GM18505 (cell line): ENCODE data around the gene PHF23.

Experiments
- ATAC-seq: cut with Tn5 transposase; IDR thresholded peaks from one replicate; pipeline ENCODE4 v1.9.1; 2021; ENCODE audit not compliant: unreplicated experiment
- POLR2A ChIP-seq: IDR thresholded peaks from 4 replicates; pipeline ENCODE4 v1.6.1; 2011; ENCODE audit warnings: borderline replicate concordance; ENCODE audit not compliant: insufficient read depth, insufficient read length; ENCODE audit errors: extremely low read depth

PHF23 gene

GRCh38 chr17:7262192-7262934 lies 23.1 kb upstream of the PHF23 start, which contains the start of gene CLDN7:
Gene CLDN7 (minus strand): TSS chr17:7262478. CDS start chr17:7262043, 435 bp downstream.
- TF ChIP-seq POLR2A: no peak
- ATAC-seq: no peak

DNA sequence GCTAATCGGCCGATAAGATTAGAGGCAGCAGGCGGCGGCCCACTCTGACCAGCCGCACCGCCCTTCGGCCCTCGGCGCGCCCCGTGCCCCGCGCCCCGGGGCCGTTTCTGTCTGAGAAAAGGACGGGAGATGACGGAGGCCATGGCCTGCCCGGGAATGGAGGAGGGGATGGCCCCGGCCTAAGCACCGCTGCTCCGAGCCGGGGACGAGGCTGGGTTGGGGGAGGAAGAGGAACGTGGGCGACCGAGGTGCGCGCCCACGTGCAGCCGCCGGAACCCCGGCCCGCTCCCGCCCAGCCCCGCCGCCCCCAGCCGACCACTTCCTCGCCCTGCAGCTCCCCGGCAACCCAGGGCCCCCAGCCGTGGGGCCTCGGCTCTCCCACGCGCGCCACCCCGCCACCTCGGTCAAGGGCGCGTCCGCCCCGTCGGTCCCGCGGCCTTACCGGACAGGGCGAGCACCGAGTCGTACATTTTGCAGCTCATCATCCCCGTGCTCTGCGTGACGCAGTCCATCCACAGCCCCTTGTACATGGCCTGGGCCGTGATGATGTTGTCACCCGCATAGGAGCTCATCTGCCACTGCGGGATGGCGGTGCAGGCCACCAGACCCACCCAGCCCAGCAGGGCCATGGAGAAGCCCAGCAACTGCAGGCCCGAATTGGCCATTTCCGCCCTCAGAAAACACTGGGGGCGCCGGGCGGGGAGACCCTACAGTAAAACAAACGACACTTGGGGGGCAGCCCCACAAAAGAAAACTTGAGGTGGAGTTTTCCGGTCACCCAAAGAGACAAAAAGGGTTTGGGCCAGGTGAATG lies 22.3 kb upstream of the PHF23 start:
- no peak for TF ChIP-seq POLR2A
- no peak for ATAC-seq

GRCh38 chr17:7260651-7261378 lies 21.6 kb upstream of the PHF23 start:
- TF ChIP-seq POLR2A: peak; percentile 30
- no peak for ATAC-seq

DNA sequence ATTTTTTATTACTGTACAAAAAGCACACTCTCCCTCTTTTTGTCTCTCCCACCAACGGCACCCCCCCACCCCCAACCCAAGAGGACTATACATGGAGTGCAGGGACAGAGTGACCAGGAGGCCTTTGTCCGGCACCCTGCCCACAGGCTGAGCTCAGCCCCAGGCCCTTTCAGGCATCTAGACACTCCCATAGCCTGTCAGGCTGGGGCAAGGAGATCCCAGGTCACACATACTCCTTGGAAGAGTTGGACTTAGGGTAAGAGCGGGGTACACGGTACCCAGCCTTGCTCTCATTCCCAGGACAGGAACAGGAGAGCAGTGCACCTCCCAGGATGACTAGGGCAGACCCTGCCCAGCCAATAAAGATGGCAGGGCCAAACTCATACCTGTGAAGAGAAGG lies 20.9 kb upstream of the PHF23 start:
- TF ChIP-seq POLR2A: no peak
- no peak for ATAC-seq

GRCh38 chr17:7259555-7259889 lies 20.3 kb upstream of the PHF23 start:
- no peak for TF ChIP-seq POLR2A
- no peak for ATAC-seq

DNA sequence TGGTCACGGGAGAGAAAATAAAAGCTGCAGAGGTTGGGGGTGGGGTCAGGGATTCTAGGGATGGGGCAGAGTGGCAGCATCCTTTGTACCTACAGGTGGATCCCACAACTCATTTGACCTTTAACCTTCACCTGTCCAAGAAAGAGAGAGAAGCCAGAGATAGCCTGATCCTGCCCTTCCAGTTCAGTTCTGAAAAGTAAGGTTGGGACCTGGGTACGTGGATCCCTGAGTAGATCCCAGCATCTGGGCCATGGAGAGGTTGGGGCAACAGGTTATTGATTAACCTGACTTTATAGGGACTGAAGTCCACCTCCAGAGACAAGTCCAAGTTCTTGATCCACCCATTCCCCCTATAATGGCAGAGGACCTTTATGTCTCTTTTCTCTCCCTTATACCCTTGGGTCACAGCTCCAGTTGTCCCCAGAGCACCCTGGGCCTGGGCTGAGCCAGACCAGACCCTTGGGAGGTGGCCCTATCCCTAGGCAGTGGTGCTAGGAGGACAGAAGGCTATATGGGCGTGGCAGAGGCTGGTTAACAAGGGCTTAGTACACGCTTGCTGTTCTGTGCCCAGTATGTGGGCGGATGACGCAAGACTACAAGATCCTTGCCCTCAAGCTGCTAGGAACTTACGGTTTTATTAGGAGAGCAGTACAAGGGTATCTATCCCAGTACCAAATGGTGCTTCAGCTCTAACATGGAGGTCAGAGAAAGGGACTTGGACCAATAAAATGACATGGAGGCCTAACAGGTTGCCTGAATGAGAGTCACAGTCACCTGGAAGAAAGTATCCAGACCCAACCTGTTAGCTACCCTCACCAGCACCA lies 19.7 kb upstream of the PHF23 start:
- no peak for TF ChIP-seq POLR2A
- ATAC-seq: no peak

- ATAC-seq: no peak
Measured at GRCh38 chr17:7256766-7257456, 17.7 kb upstream of the PHF23 start.

GRCh38 chr17:7254511-7254910 lies 15.3 kb upstream of the PHF23 start:
- TF ChIP-seq POLR2A: no peak
- ATAC-seq: no peak

More at GRCh38 chr17:7256766-7257456, 17.7 kb upstream of the PHF23 start:
- TF ChIP-seq POLR2A: no peak

DNA sequence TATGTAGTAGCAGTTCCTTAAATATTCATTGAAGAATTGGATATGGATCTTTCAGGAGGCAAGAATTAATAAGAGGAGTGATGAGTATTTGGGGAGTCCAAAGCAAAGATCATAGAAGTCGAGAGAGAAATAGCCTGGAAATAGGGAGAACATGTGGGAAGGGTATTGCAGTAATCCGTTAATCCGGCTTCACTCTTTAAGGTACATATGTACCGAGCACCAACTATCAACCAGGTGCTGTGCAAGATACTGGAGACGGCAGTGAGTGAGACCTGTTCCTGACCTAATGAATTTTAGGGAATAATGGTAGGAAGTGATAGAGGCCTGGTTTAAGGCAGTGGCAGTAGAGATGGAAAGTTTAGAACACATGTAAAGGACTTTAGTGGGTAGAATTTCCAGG lies 13.8 kb upstream of the PHF23 start:
- ATAC-seq: no peak
- TF ChIP-seq POLR2A: no peak

- peak; percentile 44 for ATAC-seq
- TF ChIP-seq POLR2A: peak; percentile 90
Measured at GRCh38 chr17:7252176-7253043, 13.2 kb upstream of the PHF23 start, which contains the start of gene ELP5. Gene ELP5 (plus strand): TSS chr17:7252215. CDS start chr17:7252551, 336 bp downstream.

- peak; percentile 82 for ATAC-seq
Measured at GRCh38 chr17:7251661-7252175, 12.5 kb upstream of the PHF23 start, which contains the start of gene CTDNEP1. Gene CTDNEP1 (minus strand): TSS chr17:7251734. CDS start chr17:7251296, 438 bp downstream.

More at GRCh38 chr17:7251661-7252175, 12.5 kb upstream of the PHF23 start, which contains the start of gene CTDNEP1:
- TF ChIP-seq POLR2A: peak; percentile 58
